ENCODE data around the gene SEMA4C.

GRCh38 chr2:96879545-96880040 is 9.7 kb upstream of the SEMA4C start:
- no peak for TF ChIP-seq CTCF (conservative IDR thresholded peaks at IDR 0.05; ENCODE audit: low read length)
- TF ChIP-seq EZH2phosphoT487 (IDR thresholded peaks at IDR 0.05; ENCODE audit: borderline replicate concordance, low read depth, low read length), result no peak
